HG02798 (cell line): ENCODE data around the gene SLC22A8.
"Not testable (repeated sequence)": the region's sequence is repeated elsewhere in the genome, so short reads cannot be mapped to it uniquely, and the experiment has no call there.

Experiments
- ATAC-seq: cut with Tn5 transposase; IDR thresholded peaks from one replicate; pipeline ENCODE4 v1.9.1; 2021; ENCODE audit warnings: mild to moderate bottlenecking; ENCODE audit not compliant: unreplicated experiment, poor library complexity

Gene SLC22A8, protein sequence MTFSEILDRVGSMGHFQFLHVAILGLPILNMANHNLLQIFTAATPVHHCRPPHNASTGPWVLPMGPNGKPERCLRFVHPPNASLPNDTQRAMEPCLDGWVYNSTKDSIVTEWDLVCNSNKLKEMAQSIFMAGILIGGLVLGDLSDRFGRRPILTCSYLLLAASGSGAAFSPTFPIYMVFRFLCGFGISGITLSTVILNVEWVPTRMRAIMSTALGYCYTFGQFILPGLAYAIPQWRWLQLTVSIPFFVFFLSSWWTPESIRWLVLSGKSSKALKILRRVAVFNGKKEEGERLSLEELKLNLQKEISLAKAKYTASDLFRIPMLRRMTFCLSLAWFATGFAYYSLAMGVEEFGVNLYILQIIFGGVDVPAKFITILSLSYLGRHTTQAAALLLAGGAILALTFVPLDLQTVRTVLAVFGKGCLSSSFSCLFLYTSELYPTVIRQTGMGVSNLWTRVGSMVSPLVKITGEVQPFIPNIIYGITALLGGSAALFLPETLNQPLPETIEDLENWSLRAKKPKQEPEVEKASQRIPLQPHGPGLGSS

GRCh38 chr11:63015521-63016215, at the start of gene SLC22A8:
Gene SLC22A8 (minus strand): TSS chr11:63015841. CDS start chr11:63014958, 883 bp downstream.
- no peak for ATAC-seq

DNA sequence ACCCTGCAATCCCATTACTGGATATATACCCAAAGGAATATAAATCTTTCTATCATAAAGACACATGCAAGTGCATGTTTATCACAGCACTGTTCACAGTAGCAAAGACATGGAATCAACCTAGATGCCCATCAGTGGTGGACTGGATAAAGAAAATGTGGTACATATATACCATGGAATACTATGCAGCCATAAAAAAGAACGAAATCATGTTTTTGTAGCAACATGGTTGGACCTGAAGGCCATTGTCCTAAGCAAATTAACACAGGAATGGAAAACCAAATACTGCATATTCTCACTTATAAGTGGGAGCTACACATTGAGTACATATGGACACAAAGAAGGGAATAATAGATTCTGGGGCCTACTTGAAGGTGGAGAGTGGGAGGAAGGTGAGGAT, 30.6 kb upstream of the SLC22A8 start:
- ATAC-seq: not testable (repeated sequence)

- no peak for ATAC-seq
Observed at GRCh38 chr11:63042596-63042995, 27.0 kb upstream of the SLC22A8 start.

DNA sequence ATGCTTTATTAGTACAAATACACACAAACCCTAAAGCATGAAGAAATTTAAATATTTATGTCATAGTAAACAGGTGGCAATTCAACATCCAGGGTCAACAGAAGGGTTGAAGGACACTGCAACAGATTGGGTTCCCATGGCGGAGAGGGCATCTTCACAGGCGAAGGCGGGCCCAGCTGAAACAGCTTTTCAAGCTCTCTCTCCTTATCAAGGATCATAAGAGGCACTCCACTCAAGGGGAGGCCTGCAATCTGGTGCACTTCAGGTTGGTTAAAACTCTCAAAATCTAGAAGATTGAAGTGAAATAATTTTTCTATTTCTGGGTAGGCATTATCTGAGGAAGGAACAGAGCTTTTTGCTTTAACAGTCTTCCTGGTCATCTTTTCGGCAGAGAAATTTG, 16.8 kb upstream of the SLC22A8 start:
- no peak for ATAC-seq

DNA sequence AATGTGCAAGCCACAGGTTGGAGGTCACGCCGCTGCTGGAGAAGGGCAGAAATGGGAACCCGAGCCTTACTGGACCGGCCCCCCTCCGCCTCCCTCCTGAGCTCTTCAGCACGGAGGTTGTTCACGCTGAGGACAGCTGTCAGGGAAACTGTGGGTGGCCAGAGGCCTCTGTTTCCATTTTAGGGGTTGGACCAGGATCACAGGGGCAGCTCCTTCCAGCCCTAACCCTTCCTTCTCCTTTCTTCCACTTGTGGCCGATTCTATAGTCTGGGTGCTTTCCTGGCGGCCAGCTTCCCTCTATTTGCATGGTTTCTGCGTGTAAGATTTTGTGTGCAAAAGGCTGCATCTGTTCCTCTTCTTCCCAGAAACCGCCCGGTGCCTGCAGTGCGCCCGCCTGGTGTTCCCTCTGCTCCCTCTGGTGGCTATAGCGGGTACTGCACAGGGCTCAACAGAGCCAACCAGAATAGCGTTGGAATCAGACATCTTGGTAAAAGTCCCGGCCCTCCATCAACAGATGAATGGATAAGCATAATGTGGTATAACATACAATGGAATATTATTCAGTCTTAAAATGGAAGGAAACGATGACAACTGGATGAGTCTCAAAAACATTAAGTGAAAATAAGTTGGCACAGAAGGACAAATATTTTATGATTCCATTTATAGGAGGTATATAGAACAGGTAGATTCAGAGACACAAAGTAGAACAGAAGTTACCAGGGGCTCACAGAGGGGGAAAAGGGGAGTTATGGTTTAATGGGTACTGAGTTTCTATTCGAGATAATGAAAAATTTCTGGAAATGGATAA, 8.4 kb upstream of the SLC22A8 start:
- no peak for ATAC-seq

GRCh38 chr11:63023222-63023814, 7.7 kb upstream of the SLC22A8 start:
- ATAC-seq: no peak

GRCh38 chr11:63022441-63022840, 6.8 kb upstream of the SLC22A8 start:
- ATAC-seq: no peak

GRCh38 chr11:63020671-63021291, 5.1 kb upstream of the SLC22A8 start:
- ATAC-seq: no peak

- ATAC-seq: no peak
Observed at GRCh38 chr11:63019506-63019905, 3.9 kb upstream of the SLC22A8 start.

DNA sequence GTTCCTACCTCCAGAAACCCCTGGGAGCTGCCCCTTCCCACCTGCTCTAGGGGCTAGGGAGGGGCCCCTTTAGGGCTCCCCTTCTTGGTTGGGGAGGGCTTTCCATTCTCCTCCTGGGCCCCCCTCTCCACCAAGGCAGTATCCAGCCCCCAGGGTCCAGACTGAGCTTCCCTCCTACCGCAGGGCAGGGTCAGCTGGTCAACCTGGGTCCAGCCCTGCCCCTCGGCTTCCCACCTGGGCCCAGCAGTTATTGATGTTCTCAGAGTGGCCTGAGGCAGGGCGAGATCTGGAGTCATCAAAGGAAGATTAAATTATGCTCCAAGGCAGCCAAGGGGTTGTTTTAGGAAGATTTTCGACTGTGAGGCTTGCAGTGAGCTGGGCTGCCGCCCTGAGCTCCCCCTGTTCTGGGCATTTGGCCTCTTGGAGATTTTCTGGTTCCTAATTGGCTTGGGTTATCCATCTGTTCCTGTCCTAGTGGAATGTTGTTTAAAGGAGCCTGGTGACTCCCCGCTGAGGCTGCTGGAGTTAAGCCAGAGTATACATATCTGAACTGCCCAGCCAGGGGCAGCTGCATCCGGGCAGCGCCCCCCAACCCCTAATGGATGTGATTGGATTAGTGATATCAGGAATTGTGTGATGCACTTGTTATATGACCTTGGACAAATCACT, 1.8 kb upstream of the SLC22A8 start:
- no peak for ATAC-seq

GRCh38 chr11:63014408-63015055, 1.1 kb downstream of the SLC22A8 start:
- ATAC-seq: no peak

DNA sequence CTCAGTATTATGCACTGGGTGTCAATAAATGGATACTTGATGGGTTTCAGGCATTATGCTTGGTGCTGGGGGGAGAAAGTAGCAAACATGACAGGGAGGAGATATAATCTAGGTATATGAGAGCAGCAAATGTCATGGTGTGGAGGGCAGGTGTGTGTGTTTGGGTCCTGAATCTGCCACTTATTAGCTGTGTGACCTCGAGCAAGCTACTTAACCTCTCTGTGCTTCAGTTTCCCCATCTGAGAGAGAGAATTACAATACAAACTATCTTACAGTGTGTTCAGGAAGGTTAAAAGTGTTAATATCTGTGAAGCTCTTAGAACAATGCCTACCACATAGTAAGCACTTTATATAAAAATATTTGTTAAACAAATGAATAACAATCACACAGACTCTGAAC, 2.8 kb downstream of the SLC22A8 start:
- no peak for ATAC-seq

DNA sequence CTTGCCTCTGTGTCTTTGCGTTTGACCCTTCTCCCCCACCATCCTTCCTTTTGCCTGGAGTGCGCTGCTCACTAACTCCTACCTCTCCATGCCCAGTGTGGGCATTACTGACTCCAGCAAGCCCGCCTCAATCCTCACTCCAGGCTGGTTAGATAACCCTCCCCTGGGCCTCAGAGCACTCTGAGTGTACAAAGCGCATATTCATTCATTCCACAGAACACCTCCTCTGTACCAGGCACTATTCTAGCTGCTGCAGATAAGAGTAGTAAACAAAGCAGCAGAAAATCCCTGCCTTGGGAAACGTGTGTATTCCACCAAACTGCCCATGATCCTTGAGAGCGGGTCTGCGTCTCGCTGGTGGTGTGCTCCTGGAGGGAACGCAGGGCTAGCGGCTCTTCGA, 3.2 kb downstream of the SLC22A8 start:
- no peak for ATAC-seq

- ATAC-seq: no peak
Observed at GRCh38 chr11:63010934-63011439, 4.7 kb downstream of the SLC22A8 start.

GRCh38 chr11:63007920-63008319, 7.7 kb downstream of the SLC22A8 start:
- ATAC-seq: no peak

GRCh38 chr11:63001456-63001855, 14.2 kb downstream of the SLC22A8 start:
- no peak for ATAC-seq

DNA sequence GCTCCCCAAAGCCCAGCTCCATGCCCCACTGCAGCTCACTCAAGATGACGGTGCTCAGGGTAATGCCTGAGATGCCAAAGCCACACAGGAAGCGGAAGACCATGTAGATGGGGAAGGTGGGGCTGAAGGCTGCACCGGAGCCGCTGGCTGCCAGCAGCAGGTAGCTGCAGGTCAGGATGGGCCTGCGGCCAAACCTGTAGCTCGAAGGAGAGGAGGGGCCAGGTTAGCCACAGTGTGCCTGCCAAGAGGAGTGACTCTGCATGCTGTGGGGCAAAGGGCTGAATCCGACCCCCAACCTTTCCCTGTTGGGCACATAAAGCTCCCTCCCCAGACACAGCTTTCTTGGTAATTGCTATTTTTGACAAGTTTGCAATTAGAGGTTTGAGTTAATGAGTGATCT, 16.0 kb downstream of the SLC22A8 start:
- ATAC-seq: no peak

DNA sequence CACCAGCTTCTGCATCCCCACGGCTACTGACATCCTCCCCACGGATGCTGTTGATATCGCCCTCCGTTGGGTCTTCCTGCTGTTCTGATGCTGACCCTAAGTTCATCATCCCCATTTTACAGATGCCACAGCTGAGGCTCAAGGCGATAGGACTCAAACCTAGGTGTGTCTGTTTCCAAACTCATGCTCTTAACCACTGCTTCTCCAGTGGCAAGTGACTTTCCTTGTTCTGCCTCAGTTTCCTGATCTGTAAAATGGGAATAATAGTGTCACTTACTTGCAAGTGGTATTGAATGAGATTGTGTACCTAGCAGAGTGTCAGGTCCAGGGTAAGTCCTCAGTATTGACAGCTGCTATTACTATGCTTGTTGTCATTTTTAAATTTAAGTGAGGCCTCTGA, 16.5 kb downstream of the SLC22A8 start:
- ATAC-seq: no peak

DNA sequence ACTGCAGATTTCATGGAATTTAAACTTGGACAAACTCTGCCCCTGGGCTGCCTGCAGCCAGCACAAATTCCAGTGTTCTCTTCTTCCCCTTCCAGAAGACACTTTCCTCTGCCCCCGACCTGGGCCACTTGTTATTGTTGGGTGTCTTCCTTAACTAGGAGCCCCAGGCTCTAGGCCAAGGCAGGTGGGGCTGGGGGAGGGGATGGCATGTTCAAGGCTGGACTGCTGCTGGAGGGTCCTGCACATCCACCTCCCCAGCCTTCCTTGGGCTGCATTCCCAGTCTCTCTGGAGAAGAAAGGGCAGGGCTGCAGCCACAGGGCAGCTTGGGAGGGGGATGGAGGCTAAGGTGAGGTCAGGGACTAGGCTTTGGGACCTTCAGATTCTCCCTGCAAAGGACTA, 19.4 kb downstream of the SLC22A8 start:
- ATAC-seq: no peak
